Measurements from ENCODE around the gene TTC13.
"Not testable (repeated sequence)": the region's sequence is repeated elsewhere in the genome, so short reads cannot be mapped to it uniquely, and the experiment has no call there.

TTC13 gene

GRCh38 chr1:230994860-230995259 lies 16.2 kb upstream of the TTC13 start:
- in situ Hi-C loops (cut with HindIII; ENCODE audit: low sequenced_read_pairs), result no loop called here

- in situ Hi-C loops (cut with HindIII; ENCODE audit: low sequenced_read_pairs), result no loop called here
These were observed 13.6 kb upstream of the TTC13 start for GRCh38 chr1:230992100-230992774.

GRCh38 chr1:230987448-230987847 lies 8.8 kb upstream of the TTC13 start:
- in situ Hi-C loops (cut with HindIII; ENCODE audit: low sequenced_read_pairs), result no loop called here

GRCh38 chr1:230986976-230987375 lies 8.3 kb upstream of the TTC13 start:
- in situ Hi-C loops (cut with HindIII; ENCODE audit: low sequenced_read_pairs), result no loop called here

GRCh38 chr1:230985711-230986110 lies 7.0 kb upstream of the TTC13 start:
- in situ Hi-C loops (cut with HindIII; ENCODE audit: low sequenced_read_pairs), result no loop called here

- in situ Hi-C loops (cut with HindIII; ENCODE audit: low sequenced_read_pairs), result not testable (repeated sequence)
These were observed 6.2 kb upstream of the TTC13 start for GRCh38 chr1:230984622-230985515.

GRCh38 chr1:230983811-230984210 lies 5.2 kb upstream of the TTC13 start:
- in situ Hi-C loops (cut with HindIII; ENCODE audit: low sequenced_read_pairs), result no loop called here

- in situ Hi-C loops (cut with HindIII; ENCODE audit: low sequenced_read_pairs), result no loop called here
These were observed 4.0 kb upstream of the TTC13 start for GRCh38 chr1:230982696-230983095.

GRCh38 chr1:230979952-230980351 lies 1.3 kb upstream of the TTC13 start:
- in situ Hi-C loops (cut with HindIII; ENCODE audit: low sequenced_read_pairs), result no loop called here

GRCh38 chr1:230979389-230979716 lies 692 bp upstream of the TTC13 start:
- in situ Hi-C loops (cut with HindIII; ENCODE audit: low sequenced_read_pairs), result no loop called here

- in situ Hi-C loops (cut with HindIII; ENCODE audit: low sequenced_read_pairs), result no loop called here
These were observed 735 bp downstream of the TTC13 start for GRCh38 chr1:230977761-230978490.

GRCh38 chr1:230976825-230977747 lies 1.6 kb downstream of the TTC13 start:
- in situ Hi-C loops (cut with HindIII; ENCODE audit: low sequenced_read_pairs), result no loop called here

GRCh38 chr1:230976360-230976759 lies 2.3 kb downstream of the TTC13 start:
- in situ Hi-C loops (cut with HindIII; ENCODE audit: low sequenced_read_pairs), result no loop called here

GRCh38 chr1:230975636-230976035 lies 3.0 kb downstream of the TTC13 start:
- in situ Hi-C loops (cut with HindIII; ENCODE audit: low sequenced_read_pairs), result no loop called here

GRCh38 chr1:230972855-230973271 lies 5.8 kb downstream of the TTC13 start:
- in situ Hi-C loops (cut with HindIII; ENCODE audit: low sequenced_read_pairs), result loop anchor here (5.0 kb wide), 1 partner anchor 86 kb away; no protein-coding TSS in a partner anchor

- in situ Hi-C loops (cut with HindIII; ENCODE audit: low sequenced_read_pairs), result loop anchor here (5.0 kb wide), 1 partner anchor 84 kb away; no protein-coding TSS in a partner anchor
These were observed 6.9 kb downstream of the TTC13 start for GRCh38 chr1:230971771-230972170.

- in situ Hi-C loops (cut with HindIII; ENCODE audit: low sequenced_read_pairs), result loop anchor here (5.0 kb wide), 1 partner anchor 83 kb away; no protein-coding TSS in a partner anchor
These were observed 8.2 kb downstream of the TTC13 start for GRCh38 chr1:230970432-230970831.

GRCh38 chr1:230966358-230966873 lies 12.2 kb downstream of the TTC13 start:
- in situ Hi-C loops (cut with HindIII; ENCODE audit: low sequenced_read_pairs), result no loop called here

- in situ Hi-C loops (cut with HindIII; ENCODE audit: low sequenced_read_pairs), result no loop called here
These were observed 13.1 kb downstream of the TTC13 start for GRCh38 chr1:230965535-230965934.

GRCh38 chr1:230964896-230965295 lies 13.8 kb downstream of the TTC13 start:
- in situ Hi-C loops (cut with HindIII; ENCODE audit: low sequenced_read_pairs), result no loop called here
